Spleen (tissue), 11 donors: ENCODE data around the gene SSBP2. TPM values are rescaled to one million over a fixed set of nuclear protein-coding genes. Genes with fewer than 3 reads are reported as not detected.

Source experiments
- DNase-seq: peaks from one replicate; pipeline ENCODE4 v3.0.0-alpha.2; 2020
- H3K27ac ChIP-seq, 8 donors: fragments of 200-600 bp; sonication (generic) in 7 of 8; 1 replicate in 4 of 8; 2 replicates in 4 of 8; pipeline versions ENCODE4 v1.5.0 to v1.8.0; 2016 to 2021; ENCODE audit warnings: inconsistent platforms in 4 of 8, mild to moderate bottlenecking in 4 of 8, moderate library complexity in 1 of 8
- H3K27me3 ChIP-seq, 7 donors: fragments of 200-600 bp; sonication (generic) in 6 of 7; replicated peaks in 1 of 7; 1 replicate in 4 of 7; 2 replicates in 3 of 7; pipeline versions ENCODE4 v1.5.0 to v1.8.0; 2016 to 2021; ENCODE audit warnings: inconsistent platforms in 3 of 7, mild to moderate bottlenecking in 1 of 7
- H3K36me3 ChIP-seq, 6 donors: fragments of 200-600 bp; sonication (generic) in 5 of 6; 1 replicate in 4 of 6; 2 replicates in 2 of 6; pipeline versions ENCODE4 v1.5.0 to v1.8.0; 2016 to 2021; ENCODE audit warnings: inconsistent platforms in 2 of 6
- H3K4me1 ChIP-seq, 6 donors: fragments of 200-600 bp; sonication (generic) in 5 of 6; 1 replicate in 3 of 6; 2 replicates in 3 of 6; pipeline versions ENCODE4 v1.5.0 to v1.8.0; 2016 to 2021; ENCODE audit warnings: inconsistent platforms in 3 of 6
- H3K4me3 ChIP-seq, 8 donors: fragments of 200-600 bp; sonication (generic) in 7 of 8; 1 replicate in 4 of 8; 2 replicates in 4 of 8; pipeline versions ENCODE4 v1.5.0 to v1.8.0; 2016 to 2021; ENCODE audit warnings: inconsistent platforms in 4 of 8, mild to moderate bottlenecking in 4 of 8, moderate library complexity in 2 of 8
- H3K9me3 ChIP-seq, 8 donors: fragments of 200-600 bp; sonication (generic) in 7 of 8; 1 replicate in 4 of 8; 2 replicates in 4 of 8; pipeline versions ENCODE4 v1.5.0 to v1.8.0; 2016 to 2021; ENCODE audit warnings: inconsistent platforms in 4 of 8
- POLR2A ChIP-seq, 3 donors: fragments of 450-650 bp; IDR thresholded peaks; one replicate each; pipeline ENCODE4 v1.5.1; 2017; ENCODE audit warnings: antibody characterized with exemption in 3 of 3, mild to moderate bottlenecking in 1 of 3
- POLR2AphosphoS5 ChIP-seq, 3 donors: sonication (generic); formaldehyde crosslinking; IDR thresholded peaks; one replicate each; pipeline ENCODE4 v1.5.1; 2017; ENCODE audit warnings: antibody characterized with exemption in 3 of 3
- WGBS, 5 donors: extraction: QIAGEN DNeasy Blood & Tissue Kit in 3 of 5; methylation state at CpG; one replicate each; pipeline versions ENCODE4 v1.1.5 to v1.1.7; 2013 to 2018; 5-methylcytosine and 5-hydroxymethylcytosine counted together
- intact Hi-C: fragments of 100-400 bp; cut with DNase I; formaldehyde crosslinking; loops from one replicate; pipeline ENCODE4 v1.15.0; 2023; ENCODE audit warnings: low total_unique reads
- polyA plus RNA-seq, 3 donors: library from polyadenylated mRNA; stranded (reverse); fragments of 200-250 nt; gene quantifications; one replicate each; pipeline ENCODE4 v1.2.1, GENCODE V29; 2013
- total RNA-seq, 7 donors: library from RNA; depleted of rRNA in 3 of 7; stranded (reverse); fragments of >200 nt in 3 of 7; fragmentation: NEBNext Ultra II Directional in 4 of 7; extraction: Animal tissue kit (Norgen Biotek cat#: 25700) in 4 of 7; gene quantifications; one replicate each; pipeline versions ENCODE4 v1.1.0 to v1.2.1, GENCODE V29; 2016 to 2021
- TF ChIP-seq, protein P1 (sequence below), 11 experiments: fragments of 200-600 bp in 7 of 11; fragments of 450-650 bp in 4 of 11; sonication (generic) in 4 of 11; IDR thresholded peaks in 8 of 11; conservative IDR thresholded peaks in 3 of 11; 1 replicate in 7 of 11; 2 replicates in 4 of 11; pipeline versions ENCODE4 v1.4.0 to v1.8.0; 2016 to 2021; ENCODE audit warnings: antibody characterized with exemption in 11 of 11, inconsistent platforms in 4 of 11, mild to moderate bottlenecking in 1 of 11
- donor health status: healthy with polysubstance abuse.
- donor health status: DM: no; HTN: no; CAD: no; lungs with moderate emphysema.
- donor health status: DM: no; HTN: no; CAD: no.
- donor health status: Bipolar disorder and iron deficiency.
- donor health status: healthy.
- donor health status: DM: no; HTN: no; CAD: no.
- donor health status: DM: yes; HTN: yes; CAD: no.

Gene SSBP2
- total and polyA plus RNA-seq, 10 donors: 12.2 to 40.8 (median 29.6) TPM

GRCh38 chr5:81522571-81522970 is 228.3 kb downstream of the SSBP2 start:
- H3K4me3 ChIP-seq: no peak overlapping the region
- no peaks in the 10 kb centered on the region for H3K27me3 ChIP-seq
- 86 to 95% (median 94%) methylated on average over 1 of the region's 1 CpG for WGBS, 5 donors
- H3K36me3 ChIP-seq: no peaks in the 10 kb centered on the region
- H3K27ac ChIP-seq: no peak overlapping the region
- intact Hi-C loops: no loop called here
- no peak for DNase-seq
- TF ChIP-seq POLR2AphosphoS5 (IDR thresholded peaks at IDR 0.05) (no peak), POLR2A (IDR thresholded peaks at IDR 0.05) (no peak)
- TF ChIP-seq, protein P1, sequence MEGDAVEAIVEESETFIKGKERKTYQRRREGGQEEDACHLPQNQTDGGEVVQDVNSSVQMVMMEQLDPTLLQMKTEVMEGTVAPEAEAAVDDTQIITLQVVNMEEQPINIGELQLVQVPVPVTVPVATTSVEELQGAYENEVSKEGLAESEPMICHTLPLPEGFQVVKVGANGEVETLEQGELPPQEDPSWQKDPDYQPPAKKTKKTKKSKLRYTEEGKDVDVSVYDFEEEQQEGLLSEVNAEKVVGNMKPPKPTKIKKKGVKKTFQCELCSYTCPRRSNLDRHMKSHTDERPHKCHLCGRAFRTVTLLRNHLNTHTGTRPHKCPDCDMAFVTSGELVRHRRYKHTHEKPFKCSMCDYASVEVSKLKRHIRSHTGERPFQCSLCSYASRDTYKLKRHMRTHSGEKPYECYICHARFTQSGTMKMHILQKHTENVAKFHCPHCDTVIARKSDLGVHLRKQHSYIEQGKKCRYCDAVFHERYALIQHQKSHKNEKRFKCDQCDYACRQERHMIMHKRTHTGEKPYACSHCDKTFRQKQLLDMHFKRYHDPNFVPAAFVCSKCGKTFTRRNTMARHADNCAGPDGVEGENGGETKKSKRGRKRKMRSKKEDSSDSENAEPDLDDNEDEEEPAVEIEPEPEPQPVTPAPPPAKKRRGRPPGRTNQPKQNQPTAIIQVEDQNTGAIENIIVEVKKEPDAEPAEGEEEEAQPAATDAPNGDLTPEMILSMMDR (IDR thresholded peaks at IDR 0.05 in 8 of 11, conservative IDR thresholded peaks at IDR 0.05 in 3 of 11): no peak
- H3K4me1 ChIP-seq: peaks cover 0 to under 1% (median 0%) of the 10 kb centered on the region in 6 donors
- no peaks in the 10 kb centered on the region for H3K9me3 ChIP-seq

DNA sequence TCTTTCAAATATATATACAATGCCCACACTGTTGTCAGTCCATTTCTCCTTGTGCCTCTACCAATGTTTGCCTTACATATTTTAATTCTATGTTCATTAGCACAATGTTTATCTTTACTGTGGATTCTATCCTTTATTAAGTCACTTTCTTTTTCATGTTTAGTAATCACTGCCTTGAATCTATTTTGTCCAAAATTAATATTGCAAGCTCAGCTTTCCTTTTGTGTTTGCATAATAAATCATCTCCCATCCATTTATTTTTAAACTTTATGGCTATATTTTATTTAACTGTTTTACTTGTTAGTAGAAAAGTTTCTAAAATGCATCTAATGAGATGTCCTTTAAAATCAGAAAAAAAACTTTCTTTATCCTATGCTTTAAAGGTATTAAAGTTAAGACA is 230.1 kb downstream of the SSBP2 start:
- H3K27me3 ChIP-seq: no peaks in the 10 kb centered on the region
- TF ChIP-seq, protein P1 (IDR thresholded peaks at IDR 0.05 in 8 of 11, conservative IDR thresholded peaks at IDR 0.05 in 3 of 11): no peak
- TF ChIP-seq POLR2AphosphoS5 (IDR thresholded peaks at IDR 0.05) (no peak), POLR2A (IDR thresholded peaks at IDR 0.05) (no peak)
- H3K36me3 ChIP-seq: no peaks in the 10 kb centered on the region
- H3K27ac ChIP-seq: no peak overlapping the region
- H3K9me3 ChIP-seq: no peaks in the 10 kb centered on the region
- peaks cover 0 to 8% (median 0%) of the 10 kb centered on the region in 6 donors for H3K4me1 ChIP-seq
- H3K4me3 ChIP-seq: no peak overlapping the region
- intact Hi-C loops: no loop called here
- no peak for DNase-seq

GRCh38 chr5:81519217-81519905 is 231.5 kb downstream of the SSBP2 start:
- H3K9me3 ChIP-seq: no peaks in the 10 kb centered on the region
- H3K27ac ChIP-seq: no peak overlapping the region
- no peaks in the 10 kb centered on the region for H3K27me3 ChIP-seq
- intact Hi-C loops: no loop called here
- peaks cover 0 to 8% (median 0%) of the 10 kb centered on the region in 6 donors for H3K4me1 ChIP-seq
- TF ChIP-seq, protein P1 (IDR thresholded peaks at IDR 0.05 in 8 of 11, conservative IDR thresholded peaks at IDR 0.05 in 3 of 11): no peak
- DNase-seq: no peak
- H3K36me3 ChIP-seq: no peaks in the 10 kb centered on the region
- no peak overlapping the region for H3K4me3 ChIP-seq
- 65 to 90% (median 82%) methylated on average over 2 of the region's 2 CpGs for WGBS, 5 donors

- no peak overlapping the region for H3K27ac ChIP-seq
- H3K27me3 ChIP-seq: no peaks in the 10 kb centered on the region
- no peaks in the 10 kb centered on the region for H3K36me3 ChIP-seq
- peaks cover 0 to 8% (median 0%) of the 10 kb centered on the region in 6 donors for H3K4me1 ChIP-seq
- DNase-seq: no peak
- H3K9me3 ChIP-seq: no peaks in the 10 kb centered on the region
- no peak overlapping the region for H3K4me3 ChIP-seq
- TF ChIP-seq, protein P1 (IDR thresholded peaks at IDR 0.05 in 8 of 11, conservative IDR thresholded peaks at IDR 0.05 in 3 of 11): no peak
- intact Hi-C loops: no loop called here
These were observed 233.4 kb downstream of the SSBP2 start for GRCh38 chr5:81517462-81517861.
